Spleen (tissue), 7 donors: ENCODE results near the gene TBCC.

ENCODE experiments used
- CTCF ChIP-seq, 11 experiments: fragments of 200-600 bp in 7 of 11; fragments of 450-650 bp in 4 of 11; sonication (generic) in 4 of 11; IDR thresholded peaks in 8 of 11; conservative IDR thresholded peaks in 3 of 11; 1 replicate in 7 of 11; 2 replicates in 4 of 11; pipeline versions ENCODE4 v1.4.0 to v1.8.0; 2016 to 2021; ENCODE audit warnings: antibody characterized with exemption in 11 of 11, inconsistent platforms in 4 of 11, mild to moderate bottlenecking in 1 of 11
- POLR2A ChIP-seq, 3 donors: fragments of 450-650 bp; IDR thresholded peaks; one replicate each; pipeline ENCODE4 v1.5.1; 2017; ENCODE audit warnings: antibody characterized with exemption in 3 of 3, mild to moderate bottlenecking in 1 of 3
- POLR2AphosphoS5 ChIP-seq, 3 donors: sonication (generic); formaldehyde crosslinking; IDR thresholded peaks; one replicate each; pipeline ENCODE4 v1.5.1; 2017; ENCODE audit warnings: antibody characterized with exemption in 3 of 3
- donor health status: DM: no; HTN: no; CAD: no; lungs with moderate emphysema.
- donor health status: DM: no; HTN: no; CAD: no.
- donor health status: DM: no; HTN: no; CAD: no.

- TF ChIP-seq CTCF (IDR thresholded peaks at IDR 0.05 in 8 of 11, conservative IDR thresholded peaks at IDR 0.05 in 3 of 11), result no peak
- TF ChIP-seq POLR2A (IDR thresholded peaks at IDR 0.05), result no peak
- no peak for TF ChIP-seq POLR2AphosphoS5 (IDR thresholded peaks at IDR 0.05)
Measured at GRCh38 chr6:42788671-42789070, 42.8 kb upstream of the TBCC start.
